Posterior vena cava (tissue), 2 donors: Measurements from ENCODE around the gene STATH. TPM values are rescaled to one million over a fixed set of nuclear protein-coding genes. Genes with fewer than 3 reads are reported as not detected.
"Not testable (repeated sequence)": the region's sequence is repeated elsewhere in the genome, so short reads cannot be mapped to it uniquely, and the experiment has no call there.

Experiments used
- DNase-seq: peaks from one replicate; pipeline ENCODE4 v3.0.0-alpha.2; 2020; ENCODE audit warnings: low spot score
- intact Hi-C, 2 donors: fragments of 100-400 bp; cut with DNase I; formaldehyde crosslinking; loops; one replicate each; pipeline versions ENCODE4 v1.14.1 to v1.14.2; 2022 to 2023
- long read RNA-seq, 2 donors: library from polyadenylated mRNA; unstranded; transcript quantifications; one replicate each; pipeline ENCODE4 v2.0.0, GENCODE V29; 2020 to 2021
- total RNA-seq, 2 donors: library from RNA; stranded (reverse); fragmentation: NEBNext Ultra II Directional; extraction: Animal tissue kit (Norgen Biotek cat#: 25700); gene quantifications; one replicate each; pipeline ENCODE4 v1.2.1, GENCODE V29; 2021
- donor health status: DM: yes; HTN: yes; CAD: no.
- donor health status: DM: yes; HTN: yes; CAD: no.

Gene STATH
- not detected for total RNA-seq
- long read RNA-seq, donor 1: 0 reads
- long read RNA-seq, donor 2: 0 reads

- DNase-seq: no peak
- intact Hi-C loops: no loop called here
These were observed at the start of gene STATH for GRCh38 chr4:69995526-69996016. Gene STATH, plus strand, starts transcription at chr4:69995966. Its CDS starts 2,472 bp downstream, at chr4:69998438.

- no peak for DNase-seq
- intact Hi-C loops: no loop called here
These were observed 44.2 kb upstream of the STATH start for GRCh38 chr4:69951602-69952001.

DNA sequence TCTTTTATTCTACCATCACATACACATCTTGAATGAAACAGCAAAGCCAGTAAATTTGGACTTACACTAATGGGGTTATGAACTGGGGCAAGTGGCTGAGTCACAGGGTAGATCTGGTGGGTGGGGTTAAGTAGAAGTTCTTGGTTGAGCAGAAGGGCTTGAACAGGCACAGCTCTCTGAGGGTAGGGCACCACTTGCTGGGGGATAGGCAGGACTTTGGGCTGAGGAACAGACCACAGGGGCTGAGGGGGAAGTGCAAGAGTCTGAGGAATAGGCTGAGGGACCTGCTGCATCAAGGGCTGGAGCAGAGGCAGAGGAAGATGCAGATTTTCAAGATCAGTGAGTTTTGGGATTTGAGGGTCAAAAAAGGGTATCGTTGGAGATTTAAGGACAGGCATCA is 38.6 kb upstream of the STATH start:
- no peak for DNase-seq
- intact Hi-C loops: no loop called here

- DNase-seq: no peak
- intact Hi-C loops: no loop called here
These were observed 30.1 kb upstream of the STATH start, which contains the start of gene CSN2 for GRCh38 chr4:69965628-69966027. Gene CSN2, minus strand, starts transcription at chr4:69965728. Its CDS starts 4,733 bp downstream, at chr4:69960995.

GRCh38 chr4:69970071-69970470 is 25.7 kb upstream of the STATH start:
- intact Hi-C loops: no loop called here
- no peak for DNase-seq

- intact Hi-C loops: no loop called here
These were observed 21.1 kb upstream of the STATH start for GRCh38 chr4:69974631-69975030.

DNA sequence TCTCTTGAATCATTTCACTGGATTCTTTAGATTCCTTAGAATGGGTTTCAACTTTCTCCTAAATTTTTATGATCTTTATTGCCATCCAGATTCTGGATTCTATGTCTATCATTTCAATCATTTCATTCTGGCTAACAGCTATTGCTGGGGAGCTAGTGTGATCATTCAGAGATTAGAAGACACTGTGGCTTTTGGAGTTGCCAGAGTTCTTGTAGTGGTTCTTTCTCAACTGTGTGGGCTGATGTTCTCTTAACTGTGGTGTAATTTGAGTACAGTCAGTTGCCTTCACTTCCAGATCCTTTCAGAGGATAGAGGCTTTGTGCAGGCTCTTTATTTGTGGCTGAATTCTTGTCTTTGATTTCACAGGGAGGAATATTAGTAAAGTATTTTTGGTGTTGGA is 18.2 kb upstream of the STATH start:
- intact Hi-C loops: no loop called here
- no peak for DNase-seq

More at GRCh38 chr4:69974631-69975030, 21.1 kb upstream of the STATH start:
- DNase-seq: no peak

DNA sequence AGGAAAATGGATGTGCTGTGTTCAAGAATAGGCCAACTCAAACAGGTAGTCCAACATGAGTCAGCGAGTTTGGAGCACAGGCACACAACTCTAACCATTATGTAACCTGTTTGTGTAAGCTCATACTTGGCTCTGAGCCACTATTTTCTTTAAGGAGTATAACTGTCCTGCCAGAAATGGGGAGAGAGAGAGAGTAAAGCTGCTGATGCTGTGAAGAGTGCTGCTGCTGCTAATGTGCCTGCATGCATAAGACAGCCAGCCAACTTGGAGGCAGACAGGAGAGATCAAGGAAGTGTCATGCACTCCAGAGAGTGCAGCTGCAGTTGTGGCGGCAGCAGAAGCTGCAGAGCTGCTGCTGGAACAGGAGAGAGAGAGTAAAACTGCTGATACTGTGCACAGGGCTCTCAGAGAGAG is 11.7 kb upstream of the STATH start:
- intact Hi-C loops: no loop called here
- DNase-seq: no peak

DNA sequence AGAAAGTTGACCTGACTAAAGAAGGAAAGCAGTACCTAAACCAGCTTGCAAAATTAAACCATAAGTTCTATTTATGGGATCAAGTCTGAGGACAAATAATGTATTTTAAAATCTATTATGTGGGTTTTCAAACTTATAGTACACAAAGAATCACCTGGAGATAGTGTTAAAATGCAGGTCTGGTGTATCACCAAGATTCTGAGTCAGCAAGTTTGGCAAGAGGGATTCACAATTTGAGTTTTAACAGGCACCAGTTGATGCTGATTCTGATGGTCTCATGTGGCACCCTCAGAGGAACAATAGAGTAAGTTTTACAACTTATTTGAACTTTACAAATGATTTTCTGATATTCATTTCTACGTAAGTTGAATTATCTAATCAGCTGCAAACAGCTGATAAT is 9.1 kb upstream of the STATH start:
- intact Hi-C loops: no loop called here
- DNase-seq: no peak

GRCh38 chr4:69991016-69991415 is 4.8 kb upstream of the STATH start:
- intact Hi-C loops: no loop called here
- no peak for DNase-seq

GRCh38 chr4:69994782-69995181 is 984 bp upstream of the STATH start:
- intact Hi-C loops: no loop called here
- no peak for DNase-seq

- intact Hi-C loops: no loop called here
- DNase-seq: no peak
These were observed 3.7 kb downstream of the STATH start for GRCh38 chr4:69999420-69999819.

GRCh38 chr4:70000711-70001110 is 4.9 kb downstream of the STATH start:
- intact Hi-C loops: no loop called here
- DNase-seq: no peak

DNA sequence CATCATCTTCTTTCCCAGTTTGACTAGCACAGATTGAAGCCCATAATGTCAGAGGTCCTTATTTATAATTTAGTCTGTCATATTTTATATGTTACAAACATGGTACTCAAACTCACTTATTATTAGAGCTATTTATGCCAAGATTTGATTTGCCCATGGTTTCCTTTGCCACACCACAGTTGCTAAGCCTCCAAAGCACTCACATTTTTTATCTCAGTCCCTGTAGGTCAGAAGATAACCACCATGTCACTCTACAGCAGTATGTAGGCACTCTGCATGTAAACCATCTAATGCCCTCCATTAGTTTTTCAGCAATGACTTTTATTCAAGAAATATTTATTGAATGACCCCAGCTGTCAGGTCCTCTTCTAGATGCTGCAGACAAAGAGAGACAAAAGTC is 6.7 kb downstream of the STATH start:
- intact Hi-C loops: no loop called here

GRCh38 chr4:70008771-70009170 is 13.0 kb downstream of the STATH start:
- intact Hi-C loops: no loop called here
- no peak for DNase-seq

More for the DNA sequence above, 6.7 kb downstream of the STATH start:
- DNase-seq: no peak

DNA sequence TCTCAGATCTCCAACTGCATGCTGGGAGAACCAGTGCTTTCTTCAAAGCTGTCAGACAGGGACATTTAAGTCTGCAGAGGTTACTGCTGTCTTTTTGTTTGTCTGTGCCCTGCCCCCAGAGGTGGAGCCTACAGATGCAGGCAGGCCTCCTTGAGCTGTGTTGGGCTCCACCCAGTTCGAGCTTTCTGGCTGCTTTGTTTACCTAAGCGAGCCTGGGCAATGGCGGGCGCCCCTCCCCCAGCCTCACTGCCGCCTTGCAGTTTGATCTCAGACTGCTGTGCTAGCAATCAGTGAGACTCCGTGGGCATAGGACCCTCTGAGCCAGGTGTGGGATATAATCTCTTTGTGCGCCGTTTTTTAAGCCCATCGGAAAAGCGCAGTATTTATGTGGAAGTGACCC is 23.2 kb downstream of the STATH start:
- not testable (repeated sequence) for DNase-seq

DNA sequence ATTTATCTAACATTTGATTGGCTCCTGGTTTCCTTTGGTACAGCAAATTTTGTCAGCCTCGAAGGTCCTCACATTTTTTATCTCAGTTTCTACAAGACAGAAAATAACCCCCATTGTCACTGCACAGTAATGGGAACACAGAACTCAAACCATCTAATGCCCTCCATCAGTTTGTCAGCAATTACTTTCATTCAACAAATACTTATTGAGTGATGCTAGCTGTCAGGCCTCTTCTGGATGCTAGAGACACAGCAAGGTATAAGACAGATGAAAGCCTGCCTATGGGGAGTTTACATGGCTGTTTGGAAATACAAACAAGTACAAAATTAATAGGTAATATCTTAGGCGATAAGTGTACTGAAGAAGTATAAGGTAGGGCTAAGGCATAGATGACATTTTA is 27.5 kb downstream of the STATH start:
- intact Hi-C loops: no loop called here
- DNase-seq: no peak

More for the DNA sequence above, 23.2 kb downstream of the STATH start:
- intact Hi-C loops: not testable (repeated sequence)

- intact Hi-C loops: no loop called here
- DNase-seq: no peak
These were observed 31.2 kb downstream of the STATH start for GRCh38 chr4:70027011-70027410.

- DNase-seq, intact Hi-C loops: not testable (repeated sequence)
These were observed 32.4 kb downstream of the STATH start, which contains the start of gene HTN3 for GRCh38 chr4:70028159-70028558. Gene HTN3, plus strand, starts transcription at chr4:70028459. Its CDS starts 2,282 bp downstream, at chr4:70030741.

- DNase-seq, intact Hi-C loops: not testable (repeated sequence)
These were observed 41.8 kb downstream of the STATH start for GRCh38 chr4:70037559-70037958.

- DNase-seq, intact Hi-C loops: not testable (repeated sequence)
These were observed 44.2 kb downstream of the STATH start for GRCh38 chr4:70039928-70040327.
